Measurements from ENCODE around the gene ZNF488.
A peak's percentile ranks its signal among the peaks of the same experiment; 100 is the strongest.

ZNF488 gene

GRCh38 chr10:47318706-47319105 is 65.4 kb downstream of the ZNF488 start:
- no peak overlapping the region for H3K4me3 ChIP-seq (ENCODE audit: low read depth, low read length, poor library complexity, severe bottlenecking)
- H3K4me1 ChIP-seq (ENCODE audit: insufficient read depth, low read length, severe bottlenecking), result no peaks in the 10 kb centered on the region
- no peaks in the 10 kb centered on the region for H3K9me3 ChIP-seq (ENCODE audit: low read length)
- no peaks in the 10 kb centered on the region for H3K9me2 ChIP-seq (ENCODE audit: low read depth, low read length)
- H3K27ac ChIP-seq (ENCODE audit: low read depth, low read length, poor library complexity, severe bottlenecking), result no peak overlapping the region
- H3K4me2 ChIP-seq (ENCODE audit: low read length), result no peak overlapping the region
- H3K79me2 ChIP-seq (ENCODE audit: insufficient read depth, low read length), result no peaks in the 10 kb centered on the region
- H3F3A ChIP-seq (ENCODE audit: insufficient read depth, low read length), result no peaks in the 10 kb centered on the region
- H3K36me3 ChIP-seq (ENCODE audit: insufficient read depth, low read length), result no peaks in the 10 kb centered on the region
- H3K9ac ChIP-seq (ENCODE audit: low read length), result no peak overlapping the region
- H3K27me3 ChIP-seq (ENCODE audit: insufficient read depth, low read length), result no peaks in the 10 kb centered on the region
- TF ChIP-seq CTCF (IDR thresholded peaks at IDR 0.05; ENCODE audit: low read length) (no peak), EZH2 (IDR thresholded peaks at IDR 0.05; ENCODE audit: borderline replicate concordance, low read length) (no peak)
- 0 out of 2 replicates have a peak overlapping the region, but pooled peaks have one; percentile 63 for H2AFZ ChIP-seq (ENCODE audit: low read length)
- H4K20me1 ChIP-seq (ENCODE audit: insufficient read depth, low read length), result no peaks in the 10 kb centered on the region

DNA sequence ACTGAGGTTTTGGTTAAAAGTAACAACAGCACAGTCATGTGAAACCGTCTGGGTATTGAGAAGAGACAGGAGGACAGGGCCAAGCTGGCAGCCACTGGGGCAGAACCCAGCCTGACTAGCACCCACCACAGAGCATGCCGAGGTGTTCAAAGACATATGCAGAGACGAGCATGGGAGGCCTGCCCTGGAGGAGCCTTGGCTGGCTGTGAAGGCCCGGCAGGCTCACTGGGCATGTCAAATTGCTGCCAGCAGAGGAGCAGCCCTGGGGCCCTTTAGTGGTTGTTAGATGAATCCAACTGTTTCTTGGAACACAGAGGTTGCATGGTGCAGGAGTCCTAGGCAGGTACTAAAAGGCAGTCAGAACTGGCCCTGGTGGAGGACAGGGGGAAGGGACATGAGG is 66.8 kb downstream of the ZNF488 start:
- no peaks in the 10 kb centered on the region for H3K36me3 ChIP-seq (ENCODE audit: insufficient read depth, low read length)
- H3K9me3 ChIP-seq (ENCODE audit: low read length), result no peaks in the 10 kb centered on the region
- H2AFZ ChIP-seq (ENCODE audit: low read length), result no peak overlapping the region
- H4K20me1 ChIP-seq (ENCODE audit: insufficient read depth, low read length), result no peaks in the 10 kb centered on the region
- no peaks in the 10 kb centered on the region for H3K79me2 ChIP-seq (ENCODE audit: insufficient read depth, low read length)
- no peaks in the 10 kb centered on the region for H3K4me1 ChIP-seq (ENCODE audit: insufficient read depth, low read length, severe bottlenecking)
- H3K27ac ChIP-seq (ENCODE audit: low read depth, low read length, poor library complexity, severe bottlenecking), result no peak overlapping the region
- H3F3A ChIP-seq (ENCODE audit: insufficient read depth, low read length), result no peaks in the 10 kb centered on the region
- H3K9ac ChIP-seq (ENCODE audit: low read length), result no peak overlapping the region
- H3K27me3 ChIP-seq (ENCODE audit: insufficient read depth, low read length), result no peaks in the 10 kb centered on the region
- no peak overlapping the region for H3K4me3 ChIP-seq (ENCODE audit: low read depth, low read length, poor library complexity, severe bottlenecking)
- no peaks in the 10 kb centered on the region for H3K9me2 ChIP-seq (ENCODE audit: low read depth, low read length)
- no peak for TF ChIP-seq EZH2 (IDR thresholded peaks at IDR 0.05; ENCODE audit: borderline replicate concordance, low read length)
- TF ChIP-seq CTCF (IDR thresholded peaks at IDR 0.05; ENCODE audit: low read length), result no peak
- H3K4me2 ChIP-seq (ENCODE audit: low read length), result no peak overlapping the region

- Histone ChIP-seq H3K9me3 (ENCODE audit: low read length) (no peaks in the 10 kb centered on the region), H4K20me1 (ENCODE audit: insufficient read depth, low read length) (no peaks in the 10 kb centered on the region), H2AFZ (ENCODE audit: low read length) (no peak overlapping the region), H3F3A (ENCODE audit: insufficient read depth, low read length) (no peaks in the 10 kb centered on the region), H3K27ac (ENCODE audit: low read depth, low read length, poor library complexity, severe bottlenecking) (no peak overlapping the region), H3K4me1 (ENCODE audit: insufficient read depth, low read length, severe bottlenecking) (peaks cover 4% of the 10 kb centered on the region), H3K9ac (ENCODE audit: low read length) (no peak overlapping the region), H3K79me2 (ENCODE audit: insufficient read depth, low read length) (no peaks in the 10 kb centered on the region), H3K4me2 (ENCODE audit: low read length) (no peak overlapping the region), H3K27me3 (ENCODE audit: insufficient read depth, low read length) (no peaks in the 10 kb centered on the region), H3K36me3 (ENCODE audit: insufficient read depth, low read length) (no peaks in the 10 kb centered on the region), H3K4me3 (ENCODE audit: low read depth, low read length, poor library complexity, severe bottlenecking) (no peak overlapping the region), H3K9me2 (ENCODE audit: low read depth, low read length) (no peaks in the 10 kb centered on the region)
- TF ChIP-seq CTCF (IDR thresholded peaks at IDR 0.05; ENCODE audit: low read length) (no peak), EZH2 (IDR thresholded peaks at IDR 0.05; ENCODE audit: borderline replicate concordance, low read length) (no peak)
Measured at GRCh38 chr10:47316131-47316530, 68.0 kb downstream of the ZNF488 start.
